H9 (cell line): ENCODE results near the gene DGKG. TPM values are rescaled to one million over a fixed set of nuclear protein-coding genes. Genes with fewer than 3 reads are reported as not detected.

Source experiments
- DNase-seq: peaks from one replicate; pipeline ENCODE4 v3.0.0-alpha.2; 2017
- H2AFZ ChIP-seq: one replicate; pipeline ENCODE4 v1.6.1; 2013; ENCODE audit warnings: mild to moderate bottlenecking, low read length, control low read depth, moderate library complexity
- H2AK5ac ChIP-seq: 2 replicates; pipeline ENCODE4 v1.6.1; 2013; ENCODE audit warnings: low read length, control low read depth, mixed read lengths; ENCODE audit not compliant: insufficient read length
- H2BK120ac ChIP-seq: one replicate; pipeline ENCODE4 v1.6.1; 2013; ENCODE audit warnings: low read depth, mild to moderate bottlenecking, low read length, control low read depth, inconsistent platforms; ENCODE audit not compliant: poor library complexity, severe bottlenecking
- H2BK12ac ChIP-seq: 2 replicates; pipeline ENCODE4 v1.6.1; 2013; ENCODE audit warnings: low read length, control low read depth, mixed read lengths, low read depth; ENCODE audit not compliant: insufficient read length
- H2BK15ac ChIP-seq: 2 replicates; pipeline ENCODE4 v1.6.1; 2013; ENCODE audit warnings: low read depth, low read length, control low read depth
- H2BK20ac ChIP-seq: one replicate; pipeline ENCODE4 v1.6.1; 2013; ENCODE audit warnings: low read depth, mild to moderate bottlenecking, low read length, control low read depth, inconsistent platforms; ENCODE audit not compliant: poor library complexity, severe bottlenecking
- H2BK5ac ChIP-seq: 2 replicates; pipeline ENCODE4 v1.6.1; 2013; ENCODE audit warnings: low read length, control low read depth, mixed read lengths; ENCODE audit not compliant: insufficient read length
- H3K14ac ChIP-seq: 2 replicates; pipeline ENCODE4 v1.6.1; 2013; ENCODE audit warnings: low read length, control low read depth; ENCODE audit not compliant: insufficient read depth
- H3K18ac ChIP-seq: 2 replicates; pipeline ENCODE4 v1.6.1; 2013; ENCODE audit warnings: low read depth, mild to moderate bottlenecking, mixed read lengths, low read length, control low read depth; ENCODE audit not compliant: insufficient read length
- H3K23ac ChIP-seq: 2 replicates; pipeline ENCODE4 v1.6.1; 2013; ENCODE audit warnings: low read length, control low read depth, mixed read lengths, low read depth; ENCODE audit not compliant: insufficient read length
- H3K23me2 ChIP-seq: 2 replicates; pipeline ENCODE4 v1.6.1; 2013; ENCODE audit warnings: low read depth, mild to moderate bottlenecking, mixed read lengths, low read length, control low read depth; ENCODE audit not compliant: insufficient read length, poor library complexity, severe bottlenecking
- H3K27ac ChIP-seq: 2 replicates; pipeline ENCODE4 v1.5.1; 2013; ENCODE audit warnings: low read length, control low read depth, mixed read lengths, low read depth; ENCODE audit not compliant: insufficient read length
- H3K27me3 ChIP-seq: 2 replicates; pipeline ENCODE4 v1.6.1; 2013; ENCODE audit warnings: low read length, control low read depth, inconsistent platforms; ENCODE audit not compliant: insufficient read depth
- H3K4ac ChIP-seq: 2 replicates; pipeline ENCODE4 v1.6.1; 2013; ENCODE audit warnings: low read depth, mild to moderate bottlenecking, control low read depth, inconsistent platforms, low read length, moderate library complexity
- H3K4me1 ChIP-seq: 2 replicates; pipeline ENCODE4 v1.6.1; 2013; ENCODE audit warnings: low read length, control low read depth, inconsistent platforms; ENCODE audit not compliant: insufficient read depth
- H3K4me2 ChIP-seq: 2 replicates; pipeline ENCODE4 v1.6.1; 2013; ENCODE audit warnings: low read length, control low read depth, mixed read lengths; ENCODE audit not compliant: insufficient read length, insufficient read depth
- H3K56ac ChIP-seq: 2 replicates; pipeline ENCODE4 v1.6.1; 2013; ENCODE audit warnings: low read depth, mild to moderate bottlenecking, mixed read lengths, low read length, control low read depth; ENCODE audit not compliant: insufficient read length
- H3K79me1 ChIP-seq: 2 replicates; pipeline ENCODE4 v1.6.1; 2013; ENCODE audit warnings: low read depth, mild to moderate bottlenecking, moderate library complexity, low read length, control low read depth, inconsistent platforms; ENCODE audit not compliant: insufficient read depth, poor library complexity, severe bottlenecking
- H3K79me2 ChIP-seq: 2 replicates; pipeline ENCODE4 v1.6.1; 2013; ENCODE audit warnings: low read length, control low read depth, inconsistent platforms; ENCODE audit not compliant: insufficient read depth
- H3K9ac ChIP-seq: 2 replicates; pipeline ENCODE4 v1.6.1; 2013; ENCODE audit warnings: low read length, control low read depth, mixed read lengths; ENCODE audit not compliant: insufficient read length; ENCODE audit errors: extremely low read depth
- H3K9me3 ChIP-seq: one replicate; pipeline ENCODE4 v1.6.1; 2013; ENCODE audit warnings: low read depth, low read length, inconsistent platforms; ENCODE audit not compliant: control insufficient read depth
- H3T11ph ChIP-seq: one replicate; pipeline ENCODE4 v1.6.1; 2013; ENCODE audit warnings: mild to moderate bottlenecking, low read length, control low read depth, inconsistent platforms
- H4K20me1 ChIP-seq: one replicate; pipeline ENCODE4 v1.6.1; 2013; ENCODE audit not compliant: control insufficient read depth, insufficient read length, insufficient read depth
- H4K5ac ChIP-seq: 2 replicates; pipeline ENCODE4 v1.6.1; 2013; ENCODE audit warnings: low read depth, mild to moderate bottlenecking, mixed read lengths, low read length, control low read depth; ENCODE audit not compliant: insufficient read length
- H4K8ac ChIP-seq: replicated peaks from 2 replicates; pipeline ENCODE4 v1.6.1; 2013; ENCODE audit warnings: low read length, control low read depth, mixed read lengths, low read depth; ENCODE audit not compliant: insufficient read length
- H4K91ac ChIP-seq: 2 replicates; pipeline ENCODE4 v1.6.1; 2013; ENCODE audit warnings: low read depth, mild to moderate bottlenecking, moderate library complexity, mixed read lengths, low read length, control low read depth; ENCODE audit not compliant: insufficient read length
- H3K27ac Mint-ChIP-seq, 3 experiments: 2 replicates in 2 of 3; 3 replicates in 1 of 3; pipeline ENCODE4 v1.8.0; 2020 to 2021; ENCODE audit warnings: mixed read lengths in 3 of 3, mild to moderate bottlenecking in 1 of 3, moderate library complexity in 1 of 3
- H3K27me3 Mint-ChIP-seq: 2 replicates; pipeline ENCODE4 v1.8.0; 2021; ENCODE audit warnings: low read depth, mild to moderate bottlenecking, moderate library complexity, mixed read lengths
- H3K36me3 Mint-ChIP-seq, 3 experiments: 2 replicates in 2 of 3; 3 replicates in 1 of 3; pipeline ENCODE4 v1.8.0; 2020 to 2021; ENCODE audit warnings: low read depth in 3 of 3, mixed read lengths in 3 of 3; ENCODE audit not compliant: insufficient read depth in 1 of 3
- H3K4me1 Mint-ChIP-seq, 2 experiments: 2 replicates each; pipeline ENCODE4 v1.8.0; 2020; ENCODE audit warnings: mixed read lengths in 2 of 2
- H3K4me3 Mint-ChIP-seq, 2 experiments: 2 replicates in 1 of 2; 3 replicates in 1 of 2; pipeline ENCODE4 v1.8.0; 2020 to 2021; ENCODE audit warnings: mild to moderate bottlenecking in 2 of 2, mixed read lengths in 2 of 2, moderate library complexity in 1 of 2
- H3K9me3 Mint-ChIP-seq, 2 experiments: 2 replicates in 1 of 2; 3 replicates in 1 of 2; pipeline ENCODE4 v1.8.0; 2020; ENCODE audit warnings: mild to moderate bottlenecking in 2 of 2, mixed read lengths in 2 of 2, moderate library complexity in 1 of 2
- WGBS: extraction: QIAGEN DNeasy Blood & Tissue Kit; methylation state at CpG from one replicate; pipeline ENCODE4 v1.1.7; 2013; ENCODE audit warnings: missing lambda C conversion rate, low lambda C conversion rate, mixed read lengths; ENCODE audit not compliant: insufficient read length; ENCODE audit errors: extremely low coverage; 5-methylcytosine and 5-hydroxymethylcytosine counted together
- total RNA-seq: library from RNA; stranded (reverse); gene quantifications from 2 replicates; pipeline ENCODE4 v1.2.1, GENCODE V29; 2021
- TF ChIP-seq, protein P1 (sequence below): fragments of 200-600 bp; sonication (generic); conservative IDR thresholded peaks from 3 replicates; pipeline ENCODE4 v1.8.0; 2021; ENCODE audit warnings: antibody characterized with exemption, mild to moderate bottlenecking

DGKG gene
- total RNA-seq, 1 experiment from 2014 or later, result not detected

DNA sequence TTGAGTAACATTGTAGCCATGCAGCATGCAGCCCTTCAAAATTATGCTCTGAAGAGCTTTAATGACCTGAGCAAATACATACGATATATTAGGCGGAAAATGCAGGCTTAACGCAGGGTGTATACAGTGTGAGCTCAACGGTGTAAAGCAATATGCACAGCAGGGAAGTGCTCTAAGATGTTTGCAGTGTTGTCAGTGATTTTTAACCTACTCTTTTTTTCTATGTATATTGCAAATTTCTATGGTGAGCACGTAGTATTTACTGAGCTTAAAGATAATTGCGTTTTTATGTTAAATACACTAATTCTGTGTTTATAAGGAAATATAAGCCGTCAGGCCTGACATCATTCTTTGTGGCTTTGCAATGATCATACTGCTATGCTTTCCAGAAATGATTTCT lies 42.1 kb downstream of the DGKG start:
- no CpG with 5 or more reads among the region's 7 CpGs for WGBS

More for the DNA sequence above, 42.1 kb downstream of the DGKG start:
- H4K5ac ChIP-seq, result no peak overlapping the region
- H2BK120ac ChIP-seq, result no peak overlapping the region
- no peak overlapping the region for H4K91ac ChIP-seq
- peaks cover 22% of the 10 kb centered on the region for H3K27me3 Mint-ChIP-seq
- DNase-seq, result no peak
- H3K4me3 Mint-ChIP-seq, result no peak overlapping the region
- no peak overlapping the region for H3K14ac ChIP-seq
- H3K27ac ChIP-seq, result no peak overlapping the region
- H2AFZ ChIP-seq, result no peak overlapping the region
- no peak overlapping the region for H3K23ac ChIP-seq
- no peaks in the 10 kb centered on the region for H3K27me3 ChIP-seq
- H3K4me1 ChIP-seq, result no peaks in the 10 kb centered on the region
- no peaks in the 10 kb centered on the region for H3K79me1 ChIP-seq
- H4K8ac ChIP-seq, result no peak overlapping the region
- no peaks in the 10 kb centered on the region for H3K79me2 ChIP-seq
- no peak overlapping the region for H2BK12ac ChIP-seq
- no peak overlapping the region for H3K18ac ChIP-seq
- H2BK20ac ChIP-seq, result no peak overlapping the region
- H3K27ac Mint-ChIP-seq, result no peak overlapping the region
- H3K4me2 ChIP-seq, result no peak overlapping the region
- H2AK5ac ChIP-seq, result no peak overlapping the region
- H3K23me2 ChIP-seq, result no peaks in the 10 kb centered on the region
- no peak overlapping the region for H2BK15ac ChIP-seq
- H3K9ac ChIP-seq, result no peak overlapping the region
- H3K4me1 Mint-ChIP-seq, result no peaks in the 10 kb centered on the region
- no peak overlapping the region for H3T11ph ChIP-seq
- no peak overlapping the region for H2BK5ac ChIP-seq
- H3K4ac ChIP-seq, result no peak overlapping the region
- H3K9me3 Mint-ChIP-seq, result no peaks in the 10 kb centered on the region
- TF ChIP-seq, protein P1, sequence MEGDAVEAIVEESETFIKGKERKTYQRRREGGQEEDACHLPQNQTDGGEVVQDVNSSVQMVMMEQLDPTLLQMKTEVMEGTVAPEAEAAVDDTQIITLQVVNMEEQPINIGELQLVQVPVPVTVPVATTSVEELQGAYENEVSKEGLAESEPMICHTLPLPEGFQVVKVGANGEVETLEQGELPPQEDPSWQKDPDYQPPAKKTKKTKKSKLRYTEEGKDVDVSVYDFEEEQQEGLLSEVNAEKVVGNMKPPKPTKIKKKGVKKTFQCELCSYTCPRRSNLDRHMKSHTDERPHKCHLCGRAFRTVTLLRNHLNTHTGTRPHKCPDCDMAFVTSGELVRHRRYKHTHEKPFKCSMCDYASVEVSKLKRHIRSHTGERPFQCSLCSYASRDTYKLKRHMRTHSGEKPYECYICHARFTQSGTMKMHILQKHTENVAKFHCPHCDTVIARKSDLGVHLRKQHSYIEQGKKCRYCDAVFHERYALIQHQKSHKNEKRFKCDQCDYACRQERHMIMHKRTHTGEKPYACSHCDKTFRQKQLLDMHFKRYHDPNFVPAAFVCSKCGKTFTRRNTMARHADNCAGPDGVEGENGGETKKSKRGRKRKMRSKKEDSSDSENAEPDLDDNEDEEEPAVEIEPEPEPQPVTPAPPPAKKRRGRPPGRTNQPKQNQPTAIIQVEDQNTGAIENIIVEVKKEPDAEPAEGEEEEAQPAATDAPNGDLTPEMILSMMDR, result no peak
- no peaks in the 10 kb centered on the region for H4K20me1 ChIP-seq
- no peaks in the 10 kb centered on the region for H3K36me3 Mint-ChIP-seq
- no peak overlapping the region for H3K56ac ChIP-seq
- no peaks in the 10 kb centered on the region for H3K9me3 ChIP-seq
